Endodermal cell (in vitro differentiated cells): ENCODE results near the gene SELENOM. TPM values are rescaled to one million over a fixed set of nuclear protein-coding genes. Genes with fewer than 3 reads are reported as not detected.
A peak's percentile ranks its signal among the peaks of the same experiment; 100 is the strongest.

ENCODE experiments used
- DNase-seq: peaks from one replicate; pipeline ENCODE4 v3.0.0-alpha.2; 2017
- H3K27ac ChIP-seq: 2 replicates; pipeline ENCODE4 v1.5.1; 2013; ENCODE audit warnings: mild to moderate bottlenecking, low read depth, low read length, moderate library complexity
- H3K27me3 ChIP-seq: 2 replicates; pipeline ENCODE4 v1.6.1; 2013; ENCODE audit warnings: mild to moderate bottlenecking, low read length, moderate library complexity; ENCODE audit not compliant: insufficient read depth, control insufficient read depth, poor library complexity, severe bottlenecking
- H3K36me3 ChIP-seq: 2 replicates; pipeline ENCODE4 v1.7.0; 2013; ENCODE audit warnings: mild to moderate bottlenecking, low read length, moderate library complexity; ENCODE audit not compliant: control insufficient read depth, insufficient read depth
- H3K4me1 ChIP-seq: one replicate; pipeline ENCODE4 v1.7.0; 2013; ENCODE audit warnings: low read length; ENCODE audit not compliant: control insufficient read depth, insufficient read depth
- H3K4me3 ChIP-seq: 2 replicates; pipeline ENCODE4 v1.5.1; 2013; ENCODE audit warnings: mild to moderate bottlenecking, low read length, moderate library complexity
- H3K9ac ChIP-seq: 2 replicates; pipeline ENCODE4 v1.6.1; 2013; ENCODE audit warnings: mild to moderate bottlenecking, low read length, moderate library complexity; ENCODE audit not compliant: poor library complexity, severe bottlenecking; ENCODE audit errors: extremely low read depth
- H3K9me3 ChIP-seq: 2 replicates; pipeline ENCODE4 v1.6.1; 2013; ENCODE audit warnings: mild to moderate bottlenecking, low read length, moderate library complexity; ENCODE audit not compliant: control insufficient read depth
- H3K27ac Mint-ChIP-seq: 2 replicates; pipeline ENCODE4 v1.8.0; 2020; ENCODE audit warnings: mixed read lengths
- H3K27me3 Mint-ChIP-seq: 2 replicates; pipeline ENCODE4 v1.8.0; 2021; ENCODE audit warnings: mild to moderate bottlenecking, mixed read lengths; ENCODE audit not compliant: insufficient read depth
- H3K36me3 Mint-ChIP-seq: 2 replicates; pipeline ENCODE4 v1.8.0; 2020; ENCODE audit warnings: low read depth, mixed read lengths
- H3K4me1 Mint-ChIP-seq: 2 replicates; pipeline ENCODE4 v1.8.0; 2020; ENCODE audit warnings: mixed read lengths
- H3K4me3 Mint-ChIP-seq: 2 replicates; pipeline ENCODE4 v1.8.0; 2020; ENCODE audit warnings: mild to moderate bottlenecking, moderate library complexity, mixed read lengths
- H3K9me3 Mint-ChIP-seq: 2 replicates; pipeline ENCODE4 v1.8.0; 2020; ENCODE audit warnings: mild to moderate bottlenecking, mixed read lengths
- WGBS, 2 experiments: methylation state at CpG; one replicate each; pipeline versions ENCODE4 v1.1.5 to v1.1.7; 2013; ENCODE audit warnings: missing lambda C conversion rate in 2 of 2, mixed read lengths in 1 of 2; ENCODE audit not compliant: insufficient coverage in 1 of 2, insufficient read length in 1 of 2; 5-methylcytosine and 5-hydroxymethylcytosine counted together
- total RNA-seq, 2 donors: library from RNA; stranded (reverse); fragmentation: NEBNext Ultra II Directional in 1 of 2; extraction: Animal tissue kit (Norgen Biotek cat#: 25700) in 1 of 2; gene quantifications; 2 replicates in 1 of 2; 3 replicates in 1 of 2; pipeline ENCODE4 v1.2.1, GENCODE V29; 2021
- TF ChIP-seq, protein P1 (sequence below): fragments of 200-600 bp; sonication (generic); conservative IDR thresholded peaks from 2 replicates; pipeline ENCODE4 v1.5.0; 2021; ENCODE audit warnings: antibody characterized with exemption, mild to moderate bottlenecking

The SELENOM gene
- total RNA-seq, 2 donors from 2014 or later, result 8.0 to 10.4 TPM

DNA sequence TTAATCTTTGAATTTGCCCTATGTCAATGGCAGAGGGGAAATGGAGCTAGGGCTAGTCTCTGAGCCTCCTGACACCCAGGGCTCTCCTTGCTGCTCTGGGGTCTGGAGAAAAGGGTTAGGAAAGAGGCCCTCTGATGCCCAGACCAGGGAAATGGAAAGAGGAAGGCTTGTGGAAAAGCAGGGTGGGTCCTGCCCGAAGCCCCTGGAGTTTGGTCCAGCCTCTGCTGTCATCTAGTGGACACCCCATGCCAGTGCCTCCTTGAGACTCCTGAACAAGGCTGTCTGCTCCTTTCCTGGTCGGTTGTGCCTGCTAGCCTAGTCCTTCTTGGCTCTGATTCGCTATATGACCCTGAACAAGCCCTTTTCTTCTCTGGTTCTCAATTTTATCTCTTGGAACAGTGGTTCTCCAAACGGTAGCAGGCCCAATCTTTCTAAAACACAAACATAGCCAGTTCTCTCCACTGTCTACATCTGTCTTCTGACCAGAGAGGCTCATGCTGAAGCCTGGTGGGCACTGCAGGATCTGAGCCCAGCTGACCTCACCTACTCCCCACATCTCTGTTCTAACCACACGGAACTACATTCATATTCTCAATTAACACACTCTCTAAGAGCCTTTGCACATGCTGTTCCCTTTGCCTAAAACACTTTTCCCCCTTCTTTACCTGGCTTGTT, 41.7 kb upstream of the SELENOM start:
- Mint-ChIP-seq H3K9me3 (peaks cover 28% of the 10 kb centered on the region), H3K27ac (no peak overlapping the region), H3K4me1 (no peaks in the 10 kb centered on the region), H3K27me3 (peaks cover 29% of the 10 kb centered on the region), H3K4me3 (no peak overlapping the region), H3K36me3 (no peaks in the 10 kb centered on the region)
- 18 to 34% methylated on average over 4 to 5 of the region's 5 CpGs for WGBS, 2 experiments
- Histone ChIP-seq H3K27me3 (peaks cover 15% of the 10 kb centered on the region), H3K4me1 (no peaks in the 10 kb centered on the region), H3K27ac (no peak overlapping the region), H3K9ac (no peak overlapping the region), H3K36me3 (no peaks in the 10 kb centered on the region), H3K4me3 (no peak overlapping the region), H3K9me3 (peaks cover 21% of the 10 kb centered on the region)
- DNase-seq, result peak; percentile 93
- TF ChIP-seq, protein P1, sequence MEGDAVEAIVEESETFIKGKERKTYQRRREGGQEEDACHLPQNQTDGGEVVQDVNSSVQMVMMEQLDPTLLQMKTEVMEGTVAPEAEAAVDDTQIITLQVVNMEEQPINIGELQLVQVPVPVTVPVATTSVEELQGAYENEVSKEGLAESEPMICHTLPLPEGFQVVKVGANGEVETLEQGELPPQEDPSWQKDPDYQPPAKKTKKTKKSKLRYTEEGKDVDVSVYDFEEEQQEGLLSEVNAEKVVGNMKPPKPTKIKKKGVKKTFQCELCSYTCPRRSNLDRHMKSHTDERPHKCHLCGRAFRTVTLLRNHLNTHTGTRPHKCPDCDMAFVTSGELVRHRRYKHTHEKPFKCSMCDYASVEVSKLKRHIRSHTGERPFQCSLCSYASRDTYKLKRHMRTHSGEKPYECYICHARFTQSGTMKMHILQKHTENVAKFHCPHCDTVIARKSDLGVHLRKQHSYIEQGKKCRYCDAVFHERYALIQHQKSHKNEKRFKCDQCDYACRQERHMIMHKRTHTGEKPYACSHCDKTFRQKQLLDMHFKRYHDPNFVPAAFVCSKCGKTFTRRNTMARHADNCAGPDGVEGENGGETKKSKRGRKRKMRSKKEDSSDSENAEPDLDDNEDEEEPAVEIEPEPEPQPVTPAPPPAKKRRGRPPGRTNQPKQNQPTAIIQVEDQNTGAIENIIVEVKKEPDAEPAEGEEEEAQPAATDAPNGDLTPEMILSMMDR, result peak; percentile 93

DNA sequence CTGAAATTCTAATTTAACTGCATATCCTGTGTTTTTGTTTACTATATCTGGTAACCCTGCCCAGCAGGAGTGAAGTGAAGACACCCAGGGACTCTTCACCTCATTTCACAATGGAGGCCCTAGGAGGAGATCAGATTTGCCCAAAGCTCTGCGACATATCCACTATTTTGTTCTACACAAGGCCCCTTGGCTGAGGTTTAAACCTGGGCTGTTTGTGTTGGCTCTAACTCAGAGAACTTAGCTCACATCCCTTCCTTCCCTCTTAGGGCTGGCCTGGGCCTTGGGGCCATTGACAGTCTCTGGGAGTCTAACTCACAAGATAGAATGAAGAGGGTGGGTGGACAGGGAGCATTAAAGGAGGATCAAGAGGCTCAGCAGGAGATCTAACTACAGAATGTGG, 41.1 kb upstream of the SELENOM start:
- TF ChIP-seq, protein P1, result no peak
- H3K36me3 ChIP-seq, result no peaks in the 10 kb centered on the region
- WGBS, 2 experiments, result 83 to 86% methylated on average over 1 of the region's 1 CpG
- Mint-ChIP-seq H3K9me3 (peaks cover 28% of the 10 kb centered on the region), H3K4me3 (no peak overlapping the region), H3K27me3 (peaks cover 31% of the 10 kb centered on the region), H3K36me3 (no peaks in the 10 kb centered on the region), H3K4me1 (no peaks in the 10 kb centered on the region), H3K27ac (no peak overlapping the region)
- DNase-seq, result no peak
- H3K4me1 ChIP-seq, result no peaks in the 10 kb centered on the region
- H3K9me3 ChIP-seq, result peaks cover 21% of the 10 kb centered on the region
- H3K27me3 ChIP-seq, result peaks cover 9% of the 10 kb centered on the region
- H3K27ac ChIP-seq, result no peak overlapping the region
- H3K9ac ChIP-seq, result no peak overlapping the region
- no peak overlapping the region for H3K4me3 ChIP-seq

DNA sequence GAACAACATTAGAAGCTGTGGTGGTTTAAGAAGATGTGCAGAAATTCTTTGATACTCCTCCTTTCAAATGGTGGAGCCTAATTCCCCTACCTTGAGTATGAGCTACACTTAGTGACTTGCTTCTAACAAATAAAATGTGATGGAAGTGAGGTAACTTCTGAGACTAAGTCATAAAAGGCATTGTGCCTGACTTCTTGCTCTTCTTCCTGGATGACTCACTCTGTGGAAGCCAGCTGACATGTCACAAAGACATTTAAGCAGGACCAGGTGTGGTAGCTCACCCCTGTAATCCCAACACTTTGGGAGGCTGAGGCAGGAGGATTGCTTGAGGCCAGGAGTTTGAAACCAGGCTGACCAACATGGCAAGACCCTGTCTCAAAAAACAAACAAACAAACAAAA, 36.9 kb upstream of the SELENOM start:
- H3K27ac ChIP-seq, result no peak overlapping the region
- H3K4me1 ChIP-seq, result no peaks in the 10 kb centered on the region
- no peak for DNase-seq
- TF ChIP-seq, protein P1, result no peak
- Mint-ChIP-seq H3K27me3 (peaks cover 18% of the 10 kb centered on the region), H3K36me3 (no peaks in the 10 kb centered on the region), H3K27ac (no peak overlapping the region), H3K9me3 (peaks cover 28% of the 10 kb centered on the region), H3K4me1 (peaks cover 7% of the 10 kb centered on the region), H3K4me3 (no peak overlapping the region)
- H3K9ac ChIP-seq, result no peak overlapping the region
- no peak overlapping the region for H3K4me3 ChIP-seq
- peaks cover 21% of the 10 kb centered on the region for H3K9me3 ChIP-seq
- H3K36me3 ChIP-seq, result no peaks in the 10 kb centered on the region
- no peaks in the 10 kb centered on the region for H3K27me3 ChIP-seq
